Measurements from ENCODE around the gene QRFPR. TPM values are rescaled to one million over a fixed set of nuclear protein-coding genes. Genes with fewer than 3 reads are reported as not detected.

The QRFPR gene
- total RNA-seq, 1 experiment from 2014 or later: 0.63 TPM

DNA sequence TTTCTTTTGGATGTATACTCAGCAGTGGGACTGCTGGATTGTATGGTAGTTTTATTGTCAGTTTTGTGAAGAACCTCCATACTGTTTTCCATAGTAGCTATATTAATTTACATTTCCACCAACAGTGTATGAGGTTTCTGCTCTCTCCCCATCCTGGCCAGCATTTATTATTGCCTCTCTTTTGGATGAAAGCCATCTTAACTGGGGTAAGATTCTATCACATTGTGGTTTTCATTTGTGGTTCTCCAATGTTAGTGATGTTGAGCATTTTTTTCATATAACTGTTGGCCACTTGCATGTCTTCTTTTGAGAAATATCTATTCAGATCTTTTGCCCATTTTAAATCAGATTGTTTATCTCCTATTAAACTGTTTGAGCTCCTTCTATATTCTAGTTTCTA lies 27.6 kb downstream of the QRFPR start:
- H3K4me3 Mint-ChIP-seq: no peak overlapping the region
- peaks cover 4% of the 10 kb centered on the region for H3K27me3 Mint-ChIP-seq (ENCODE audit: low read depth)

More for the DNA sequence above, 27.6 kb downstream of the QRFPR start:
- Histone ChIP-seq H4K91ac (ENCODE audit: insufficient read length, low read depth, low read length) (no peak overlapping the region), H3K27ac (ENCODE audit: insufficient read length, low read depth, low read length) (no peak overlapping the region), H3K18ac (ENCODE audit: insufficient read length, low read depth, low read length) (no peak overlapping the region), H4K8ac (replicated peaks; ENCODE audit: insufficient read length, low read depth, low read length) (no peak overlapping the region), H2BK15ac (ENCODE audit: low read depth, low read length) (no peak overlapping the region), H3K56ac (ENCODE audit: insufficient read length, low read depth, low read length) (no peak overlapping the region), H3K79me1 (ENCODE audit: insufficient read depth, low read depth, low read length, poor library complexity, severe bottlenecking) (no peaks in the 10 kb centered on the region), H2AFZ (ENCODE audit: low read length) (no peak overlapping the region), H3K4me1 (ENCODE audit: insufficient read depth, low read length) (no peaks in the 10 kb centered on the region), H4K20me1 (ENCODE audit: control insufficient read depth, insufficient read depth, insufficient read length) (no peaks in the 10 kb centered on the region), H2BK12ac (ENCODE audit: insufficient read length, low read depth, low read length) (no peak overlapping the region), H2BK5ac (ENCODE audit: insufficient read length, low read length) (no peak overlapping the region), H3K23ac (ENCODE audit: insufficient read length, low read depth, low read length) (no peak overlapping the region), H2BK120ac (ENCODE audit: low read depth, low read length, poor library complexity, severe bottlenecking) (no peak overlapping the region), H3K27me3 (ENCODE audit: insufficient read depth, low read length) (no peaks in the 10 kb centered on the region), H3K14ac (ENCODE audit: insufficient read depth, low read length) (no peak overlapping the region), H3T11ph (ENCODE audit: low read length) (no peak overlapping the region), H2AK5ac (ENCODE audit: insufficient read length, low read length) (no peak overlapping the region), H4K5ac (ENCODE audit: insufficient read length, low read depth, low read length) (no peak overlapping the region), H2BK20ac (ENCODE audit: low read depth, low read length, poor library complexity, severe bottlenecking) (no peak overlapping the region), H3K4me2 (ENCODE audit: insufficient read depth, insufficient read length, low read length) (no peak overlapping the region), H3K9ac (ENCODE audit: extremely low read depth, insufficient read length, low read length) (no peak overlapping the region), H3K4ac (ENCODE audit: low read depth, low read length) (no peak overlapping the region), H3K79me2 (ENCODE audit: insufficient read depth, low read length) (no peaks in the 10 kb centered on the region), H3K9me3 (ENCODE audit: control insufficient read depth, low read depth, low read length) (no peaks in the 10 kb centered on the region), H3K23me2 (ENCODE audit: insufficient read length, low read depth, low read length, poor library complexity, severe bottlenecking) (no peaks in the 10 kb centered on the region)
- no peak for DNase-seq
- Mint-ChIP-seq H3K27ac (no peak overlapping the region), H3K4me1 (no peaks in the 10 kb centered on the region), H3K36me3 (ENCODE audit: insufficient read depth in 1 of 3, low read depth in 3 of 3) (peaks cover 0 to 5% (median 0%) of the 10 kb centered on the region in 3 experiments; a peak in 2 of 7 replicates), H3K9me3 (peaks cover 9 to 11% of the 10 kb centered on the region in 2 experiments; a peak in 4 of 5 replicates)
- no peak for TF ChIP-seq CTCF (conservative IDR thresholded peaks at IDR 0.05)

Measured in H9 (cell line).